Stimulated activated CD8-positive, alpha-beta memory T cell treated with anti-CD3 and anti-CD28 coated beads, Interleukin-4, amount 100 ng/mL, for 1 hour (primary cell): ENCODE measurements around the gene YBEY.

Source experiments
- DNase-seq, 2 donors: peaks; one replicate each; pipeline ENCODE4 v3.0.0-alpha.2; 2020; ENCODE audit warnings: low read depth in 2 of 2, low spot score in 1 of 2

The YBEY gene

GRCh38 chr21:46264046-46264689 lies 22.0 kb upstream of the YBEY start:
- DNase-seq = no peak

GRCh38 chr21:46264690-46265144 lies 21.4 kb upstream of the YBEY start:
- DNase-seq = no peak

DNA sequence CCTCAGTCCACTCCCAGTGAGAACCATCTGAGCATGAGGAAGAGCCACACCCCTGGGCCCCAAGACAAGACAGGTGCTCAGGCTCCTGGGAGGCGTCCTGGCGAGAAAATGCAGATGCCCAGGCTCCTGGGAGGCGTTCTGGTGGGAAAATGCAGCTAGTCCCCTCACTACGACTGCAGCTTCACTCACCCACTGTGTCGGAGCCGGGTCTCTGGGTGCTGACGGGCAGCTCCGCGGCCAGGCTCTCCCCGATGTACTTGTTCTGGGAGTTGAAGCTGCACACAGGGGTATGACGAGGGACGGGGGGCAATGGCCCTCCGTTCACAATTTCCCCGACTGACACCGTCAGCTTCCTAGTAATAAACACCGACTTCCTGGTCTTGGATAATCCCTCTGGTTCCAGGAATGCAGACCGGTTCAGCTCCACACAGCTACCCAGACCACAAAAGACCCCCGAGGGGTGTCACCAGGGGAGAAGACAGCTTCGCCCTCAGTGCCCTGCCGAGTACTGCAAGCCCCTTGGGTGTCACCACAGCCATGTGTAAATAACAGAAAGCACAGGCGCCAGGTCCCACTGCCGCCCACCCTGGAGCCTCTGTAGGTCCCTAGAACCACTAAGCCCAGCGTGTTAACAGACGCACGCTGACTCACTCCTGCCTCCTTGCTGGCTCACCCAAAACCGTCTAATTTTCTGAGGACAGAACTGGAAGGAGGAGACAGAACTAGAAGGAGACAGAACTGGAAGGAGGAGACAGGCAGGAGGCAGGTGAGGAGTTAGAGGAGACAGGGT lies 20.2 kb upstream of the YBEY start:
- no peak for DNase-seq

- no peak for DNase-seq
Observed at GRCh38 chr21:46266946-46267345, 19.2 kb upstream of the YBEY start.

GRCh38 chr21:46268371-46268770 lies 17.8 kb upstream of the YBEY start:
- no peak for DNase-seq

- no peak for DNase-seq
Observed at GRCh38 chr21:46269466-46269865, 16.7 kb upstream of the YBEY start.

- DNase-seq = no peak
Observed at GRCh38 chr21:46273341-46273740, 12.8 kb upstream of the YBEY start.

GRCh38 chr21:46274797-46275390 lies 11.2 kb upstream of the YBEY start:
- no peak for DNase-seq

GRCh38 chr21:46284077-46284644 lies 2.0 kb upstream of the YBEY start:
- DNase-seq = no peak

DNA sequence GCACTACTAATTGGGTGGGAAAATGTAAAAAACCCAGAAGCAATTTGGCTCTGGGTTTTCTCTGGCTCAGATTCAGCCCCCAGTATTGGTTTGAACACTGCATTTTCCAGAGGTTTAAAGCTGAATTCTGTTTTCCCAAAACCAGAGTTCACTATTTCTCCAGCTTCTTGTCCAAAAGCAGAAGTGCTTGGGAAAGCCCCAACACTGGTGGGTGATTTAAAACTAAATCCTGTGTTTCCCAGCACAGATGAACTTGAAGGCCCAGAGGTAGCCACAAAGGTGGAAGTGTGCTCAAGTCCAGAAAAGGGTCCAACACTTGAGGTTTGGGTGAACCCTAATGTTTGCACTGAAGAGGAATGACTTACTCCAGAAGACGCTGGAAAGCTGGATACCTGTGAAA lies 1.4 kb upstream of the YBEY start:
- DNase-seq = no peak

DNA sequence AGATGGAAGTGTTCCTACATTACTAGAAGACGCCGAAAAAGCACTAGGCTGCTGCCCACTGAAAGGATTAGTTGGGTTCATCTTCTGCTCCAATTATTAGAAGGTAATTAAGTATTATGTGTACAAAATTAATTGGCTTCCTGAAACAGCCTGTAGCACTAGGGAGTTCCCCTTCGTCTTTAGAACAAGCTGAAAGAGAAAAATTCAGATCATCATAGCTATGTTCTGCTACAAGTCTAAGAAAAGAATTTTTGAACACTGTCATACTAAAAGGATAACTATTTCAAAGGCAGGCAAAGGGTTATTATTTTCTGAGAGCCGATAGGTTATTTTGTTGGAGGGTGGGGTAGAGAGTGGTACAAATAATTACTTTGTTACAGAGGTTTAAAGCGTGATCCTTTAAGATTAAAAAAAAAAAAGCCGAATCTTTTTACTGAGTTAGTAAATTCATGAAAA lies 908 bp upstream of the YBEY start, which contains the start of gene MCM3AP:
TSS of gene MCM3AP (minus strand) at position 406 of the 456 bp plus-strand sequence. CDS start at position 81, 325 bp downstream.
- DNase-seq = no peak

DNA sequence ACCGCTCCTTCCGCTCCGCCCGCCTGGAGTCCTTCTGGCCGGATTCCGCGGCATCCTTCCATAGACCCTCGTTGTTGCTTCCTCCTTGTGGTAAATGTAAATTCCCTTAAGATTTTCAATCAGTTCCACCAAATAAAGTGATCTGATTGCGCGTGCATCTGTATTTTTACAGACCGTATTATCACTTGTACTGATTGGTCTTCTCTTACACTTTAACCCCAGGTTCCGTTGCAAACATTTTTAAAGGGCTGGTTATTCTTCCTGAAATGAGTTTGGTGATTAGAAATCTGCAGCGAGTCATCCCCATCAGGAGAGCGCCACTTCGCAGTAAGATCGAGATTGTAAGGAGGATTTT lies 483 bp downstream of the YBEY start:
- DNase-seq = no peak

- DNase-seq = no peak
Observed at GRCh38 chr21:46287541-46287940, 1.4 kb downstream of the YBEY start.

DNA sequence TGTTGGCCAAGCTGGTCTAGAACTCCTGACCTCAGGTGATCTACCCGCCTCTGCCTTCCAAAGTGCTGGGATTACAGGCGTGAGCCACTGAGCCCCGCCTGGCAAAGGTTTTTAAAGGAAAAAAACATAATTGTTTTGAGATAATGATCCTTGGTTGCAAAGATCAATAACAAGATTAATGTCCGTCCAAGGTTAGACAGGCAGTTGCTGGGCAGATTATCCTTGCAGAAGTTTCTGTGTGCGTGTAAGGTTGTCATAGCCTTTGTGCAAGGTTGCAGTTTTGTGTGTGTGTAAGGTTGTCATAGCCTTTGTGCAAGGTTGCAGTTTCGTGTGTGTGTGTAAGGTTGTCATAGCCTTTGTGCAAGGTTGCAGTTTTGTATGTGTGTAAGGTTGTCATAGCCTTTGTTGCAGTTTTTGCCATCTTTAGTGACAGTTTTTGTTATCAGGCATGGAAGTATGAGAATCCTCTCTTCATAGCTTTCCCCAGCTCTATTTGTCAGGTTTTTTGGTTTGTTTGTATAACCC lies 3.6 kb downstream of the YBEY start:
- no peak for DNase-seq

DNA sequence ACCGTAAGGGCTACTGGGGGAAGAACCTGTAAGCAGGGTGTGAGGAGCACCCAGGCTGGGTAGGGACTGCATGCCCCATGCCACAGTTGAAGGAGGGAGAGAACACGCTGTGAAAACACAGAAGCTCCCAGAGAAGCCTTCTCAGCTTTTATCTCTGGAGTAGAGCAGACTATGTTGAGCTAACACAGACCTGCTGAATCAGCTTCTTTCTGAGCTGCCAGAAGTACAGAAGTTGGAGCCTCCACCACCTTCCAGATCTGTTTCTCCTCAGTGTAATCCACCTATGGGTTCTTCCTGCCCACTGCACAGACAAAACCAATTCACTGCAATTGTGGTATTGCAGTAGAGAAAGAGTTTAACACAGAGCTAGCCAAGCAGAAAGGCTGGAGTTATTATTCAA lies 5.4 kb downstream of the YBEY start:
- DNase-seq = no peak

- no peak for DNase-seq
Observed at GRCh38 chr21:46294647-46295176, 8.6 kb downstream of the YBEY start.

GRCh38 chr21:46295177-46295770 lies 9.1 kb downstream of the YBEY start:
- no peak for DNase-seq

DNA sequence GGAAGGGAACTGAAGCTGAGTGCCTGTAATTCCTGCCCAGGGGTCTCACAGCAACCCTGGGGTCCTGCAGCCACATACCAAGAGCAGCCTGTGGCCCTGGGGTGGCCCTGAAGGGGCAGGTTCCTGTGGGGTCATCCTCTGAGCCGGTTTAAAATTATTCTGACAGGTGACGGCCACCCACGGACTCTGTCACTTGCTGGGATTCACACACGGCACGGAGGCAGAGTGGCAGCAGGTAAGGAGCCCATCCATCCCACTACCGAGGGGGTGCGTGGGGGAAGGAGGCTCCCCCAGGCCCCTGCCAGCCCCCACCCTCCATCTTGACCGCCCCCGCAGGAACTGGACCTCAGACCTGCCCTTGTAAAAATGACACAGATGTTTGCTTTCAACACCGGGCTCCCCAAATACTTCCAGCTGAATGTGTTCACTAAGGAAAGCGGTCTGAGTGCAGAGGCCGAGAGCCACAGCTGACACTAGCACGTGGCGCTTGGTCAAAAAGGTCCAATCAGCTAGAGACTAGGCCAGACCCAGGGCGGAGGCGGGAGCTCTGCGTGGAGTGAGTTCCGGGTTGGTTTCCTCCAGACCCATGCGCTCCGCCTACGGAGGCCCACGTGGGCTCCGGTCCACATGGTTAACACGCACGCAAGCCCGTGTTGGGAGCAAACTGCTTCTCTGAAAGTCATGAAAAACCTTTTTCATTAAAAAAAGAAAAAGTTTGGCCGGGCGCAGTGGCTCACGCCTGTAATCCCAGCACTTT lies 10.0 kb downstream of the YBEY start:
- peak in 1 of 2 donors; percentile 17 for DNase-seq

GRCh38 chr21:46297338-46298271 lies 11.5 kb downstream of the YBEY start:
- DNase-seq = no peak
